GM12873 (cell line): ENCODE data around the gene BMP6.

ENCODE experiments used
- TF ChIP-seq, protein P1 (sequence below): IDR thresholded peaks from 2 replicates; pipeline ENCODE4 v1.5.1; 2012; ENCODE audit warnings: low read depth, mild to moderate bottlenecking, moderate library complexity, low read length, control low read depth; ENCODE audit not compliant: insufficient read depth; ENCODE audit errors: missing control alignments

The BMP6 gene

DNA sequence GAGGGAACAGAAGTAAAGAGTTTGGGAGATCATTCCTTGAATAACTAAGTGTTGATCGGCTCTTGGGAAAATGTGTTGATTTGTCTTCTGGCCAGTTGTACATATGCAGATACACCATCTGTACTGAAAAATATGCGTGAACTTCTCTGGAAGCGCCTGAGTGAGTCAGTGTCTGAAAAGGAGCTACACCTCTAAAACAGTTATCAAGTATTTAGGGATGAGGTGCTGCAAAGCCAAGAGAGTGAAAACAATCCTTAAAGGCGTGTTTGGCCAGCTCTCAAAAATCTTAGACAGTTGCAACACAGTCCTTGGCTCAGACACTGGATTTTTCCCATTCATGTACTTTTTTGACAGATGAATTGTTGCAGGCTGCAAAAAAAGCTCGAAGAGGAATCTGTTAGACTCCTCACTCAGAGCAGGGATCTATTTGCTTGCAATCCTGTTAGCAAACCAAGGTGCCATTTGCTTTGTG lies 61.3 kb downstream of the BMP6 start:
- TF ChIP-seq, protein P1, sequence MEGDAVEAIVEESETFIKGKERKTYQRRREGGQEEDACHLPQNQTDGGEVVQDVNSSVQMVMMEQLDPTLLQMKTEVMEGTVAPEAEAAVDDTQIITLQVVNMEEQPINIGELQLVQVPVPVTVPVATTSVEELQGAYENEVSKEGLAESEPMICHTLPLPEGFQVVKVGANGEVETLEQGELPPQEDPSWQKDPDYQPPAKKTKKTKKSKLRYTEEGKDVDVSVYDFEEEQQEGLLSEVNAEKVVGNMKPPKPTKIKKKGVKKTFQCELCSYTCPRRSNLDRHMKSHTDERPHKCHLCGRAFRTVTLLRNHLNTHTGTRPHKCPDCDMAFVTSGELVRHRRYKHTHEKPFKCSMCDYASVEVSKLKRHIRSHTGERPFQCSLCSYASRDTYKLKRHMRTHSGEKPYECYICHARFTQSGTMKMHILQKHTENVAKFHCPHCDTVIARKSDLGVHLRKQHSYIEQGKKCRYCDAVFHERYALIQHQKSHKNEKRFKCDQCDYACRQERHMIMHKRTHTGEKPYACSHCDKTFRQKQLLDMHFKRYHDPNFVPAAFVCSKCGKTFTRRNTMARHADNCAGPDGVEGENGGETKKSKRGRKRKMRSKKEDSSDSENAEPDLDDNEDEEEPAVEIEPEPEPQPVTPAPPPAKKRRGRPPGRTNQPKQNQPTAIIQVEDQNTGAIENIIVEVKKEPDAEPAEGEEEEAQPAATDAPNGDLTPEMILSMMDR = no peak

DNA sequence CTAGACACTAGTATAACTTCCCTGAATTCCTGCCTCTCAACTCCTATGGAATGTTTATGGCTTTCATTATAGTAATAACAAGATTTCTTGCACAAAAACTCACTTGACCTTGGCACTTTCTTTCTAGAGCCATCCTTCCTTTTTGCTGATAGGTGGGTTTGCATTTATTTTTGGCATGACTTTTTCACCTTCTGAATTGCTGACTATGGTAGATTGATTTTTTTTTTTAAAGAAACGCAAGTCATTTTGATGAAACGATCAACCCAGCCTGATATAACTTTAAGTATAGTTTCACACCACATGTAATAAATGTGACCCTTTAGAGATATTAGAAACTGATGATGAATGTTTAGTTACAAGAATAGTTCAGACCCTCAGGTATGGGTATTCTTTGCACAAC lies 61.8 kb downstream of the BMP6 start:
- TF ChIP-seq, protein P1 = no peak

DNA sequence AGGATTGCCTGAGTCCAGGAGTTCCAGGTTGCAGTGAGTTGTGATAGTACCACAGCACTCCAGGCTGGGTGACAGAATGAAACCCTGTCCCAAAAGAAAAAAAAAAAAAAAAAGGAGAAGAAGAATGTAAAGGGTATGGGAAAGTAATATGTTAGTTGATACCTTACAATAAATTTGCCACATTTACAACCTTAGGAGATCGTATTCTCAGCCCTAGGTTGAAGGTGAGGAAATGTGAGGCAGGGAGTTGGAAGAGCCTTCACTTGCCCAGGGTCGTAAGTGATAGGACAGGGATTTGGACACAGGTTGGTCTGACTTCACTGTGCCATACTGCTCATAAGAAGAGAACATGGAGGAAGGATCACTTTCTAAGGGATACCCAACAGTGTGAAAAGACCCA lies 68.6 kb downstream of the BMP6 start:
- TF ChIP-seq, protein P1 = no peak

DNA sequence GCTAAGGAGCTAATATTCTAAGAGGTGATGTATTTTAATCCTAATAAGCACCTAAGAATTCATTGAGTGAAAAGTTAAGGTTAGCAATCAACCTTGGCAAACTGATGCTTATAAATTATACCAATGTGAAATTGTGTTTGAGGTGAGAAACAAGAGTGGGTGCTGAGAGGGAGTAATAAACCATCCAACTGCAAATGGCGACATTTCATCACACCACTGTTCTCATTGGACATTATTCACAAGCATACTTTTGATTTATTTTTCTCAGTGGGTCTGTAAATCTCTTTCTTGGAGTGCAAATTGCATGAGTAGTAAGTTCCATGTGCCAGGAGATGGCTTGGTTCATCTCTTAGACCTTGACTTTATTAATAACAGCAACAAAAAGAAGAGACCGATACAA lies 71.5 kb downstream of the BMP6 start:
- TF ChIP-seq, protein P1 = no peak

DNA sequence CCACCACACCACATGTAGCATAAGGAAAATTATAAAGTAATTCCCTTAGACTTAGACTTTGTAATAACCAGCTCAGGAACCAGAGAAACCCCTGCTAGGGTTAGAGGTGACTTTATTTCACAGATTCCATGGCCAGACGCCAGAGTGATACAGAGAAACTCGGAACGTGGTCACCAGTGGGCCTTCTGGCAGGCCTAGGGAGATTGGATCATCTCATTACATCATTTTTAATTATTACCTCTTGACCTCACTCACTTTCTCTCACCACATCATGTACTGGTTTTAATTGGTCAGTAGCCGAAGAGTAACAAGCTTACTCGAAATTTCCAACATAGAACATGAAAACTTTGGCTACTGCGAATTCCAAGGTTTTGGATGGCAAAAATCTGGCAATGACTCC lies 72.9 kb downstream of the BMP6 start:
- TF ChIP-seq, protein P1 = no peak

DNA sequence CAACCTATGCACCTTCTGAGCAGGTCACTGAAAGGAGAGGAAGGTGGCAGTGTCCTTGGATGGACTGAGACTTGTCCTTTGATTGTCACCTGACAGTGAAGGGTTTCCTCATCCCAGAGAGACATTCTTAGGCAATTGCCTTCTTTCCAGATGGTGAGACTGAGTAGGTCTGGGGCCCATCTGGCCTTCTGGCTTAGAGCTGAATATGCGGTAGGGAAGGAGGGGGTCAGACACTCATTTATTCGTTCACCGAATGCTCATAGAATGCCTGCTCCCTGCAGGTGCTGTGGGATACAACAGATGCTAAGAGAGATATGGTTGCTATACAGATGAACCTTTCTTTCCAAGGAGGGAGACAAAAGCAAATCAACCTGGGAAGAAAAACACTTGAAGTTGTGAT lies 76.8 kb downstream of the BMP6 start:
- TF ChIP-seq, protein P1 = no peak

DNA sequence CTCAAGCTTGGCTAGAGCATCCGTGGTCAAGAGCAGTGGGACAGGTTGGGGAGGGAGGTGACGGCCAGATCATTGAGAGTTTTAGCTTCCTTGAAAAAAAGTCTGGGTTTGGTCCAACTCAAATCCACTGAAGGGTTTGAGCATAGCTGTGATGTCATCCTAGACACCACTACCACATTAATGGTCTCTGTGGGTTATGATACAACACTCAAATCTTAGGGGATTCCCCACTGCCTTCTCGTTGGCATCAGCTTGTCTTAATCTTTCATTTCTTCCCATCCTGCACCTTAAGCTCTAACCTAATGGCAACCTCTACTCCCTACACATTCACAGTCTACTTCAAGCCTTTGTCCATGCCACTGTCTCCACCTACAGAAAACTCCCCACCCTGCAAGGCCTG lies 77.3 kb downstream of the BMP6 start:
- TF ChIP-seq, protein P1 = no peak
